ENCODE measurements around the gene FANCI.

DNA sequence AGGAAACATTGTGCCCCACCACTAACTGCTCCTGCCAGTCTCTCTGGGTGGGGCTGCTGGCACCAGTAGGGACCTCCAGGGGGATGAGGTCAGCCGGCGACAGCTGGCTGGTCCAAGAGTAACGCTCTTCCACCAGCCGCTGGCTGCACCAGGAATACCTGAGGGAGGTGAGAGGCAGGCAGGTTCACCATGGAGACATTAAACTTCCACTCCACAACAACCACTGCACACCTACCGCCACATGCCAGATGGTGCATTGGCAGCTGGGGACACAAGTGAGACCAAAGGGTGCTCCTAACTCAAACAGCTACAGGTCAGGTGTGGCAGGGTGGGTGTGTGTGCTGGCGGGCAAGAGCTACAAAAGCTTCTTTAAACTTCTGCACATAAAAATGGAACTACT lies 86.3 kb downstream of the FANCI start:
- TF ChIP-seq POLR2A (IDR thresholded peaks at IDR 0.05), result no peak
- TF ChIP-seq, protein P1, sequence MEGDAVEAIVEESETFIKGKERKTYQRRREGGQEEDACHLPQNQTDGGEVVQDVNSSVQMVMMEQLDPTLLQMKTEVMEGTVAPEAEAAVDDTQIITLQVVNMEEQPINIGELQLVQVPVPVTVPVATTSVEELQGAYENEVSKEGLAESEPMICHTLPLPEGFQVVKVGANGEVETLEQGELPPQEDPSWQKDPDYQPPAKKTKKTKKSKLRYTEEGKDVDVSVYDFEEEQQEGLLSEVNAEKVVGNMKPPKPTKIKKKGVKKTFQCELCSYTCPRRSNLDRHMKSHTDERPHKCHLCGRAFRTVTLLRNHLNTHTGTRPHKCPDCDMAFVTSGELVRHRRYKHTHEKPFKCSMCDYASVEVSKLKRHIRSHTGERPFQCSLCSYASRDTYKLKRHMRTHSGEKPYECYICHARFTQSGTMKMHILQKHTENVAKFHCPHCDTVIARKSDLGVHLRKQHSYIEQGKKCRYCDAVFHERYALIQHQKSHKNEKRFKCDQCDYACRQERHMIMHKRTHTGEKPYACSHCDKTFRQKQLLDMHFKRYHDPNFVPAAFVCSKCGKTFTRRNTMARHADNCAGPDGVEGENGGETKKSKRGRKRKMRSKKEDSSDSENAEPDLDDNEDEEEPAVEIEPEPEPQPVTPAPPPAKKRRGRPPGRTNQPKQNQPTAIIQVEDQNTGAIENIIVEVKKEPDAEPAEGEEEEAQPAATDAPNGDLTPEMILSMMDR (IDR thresholded peaks at IDR 0.05), result no peak
